GM18517 (cell line): Measurements from ENCODE around the gene PRSS8.

Source experiments
- ATAC-seq: cut with Tn5 transposase; IDR thresholded peaks from one replicate; pipeline ENCODE4 v1.9.1; 2021; ENCODE audit warnings: mild to moderate bottlenecking, moderate library complexity; ENCODE audit not compliant: unreplicated experiment

The PRSS8 gene

GRCh38 chr16:31129568-31130335, 5.8 kb downstream of the PRSS8 start:
- ATAC-seq: no peak

DNA sequence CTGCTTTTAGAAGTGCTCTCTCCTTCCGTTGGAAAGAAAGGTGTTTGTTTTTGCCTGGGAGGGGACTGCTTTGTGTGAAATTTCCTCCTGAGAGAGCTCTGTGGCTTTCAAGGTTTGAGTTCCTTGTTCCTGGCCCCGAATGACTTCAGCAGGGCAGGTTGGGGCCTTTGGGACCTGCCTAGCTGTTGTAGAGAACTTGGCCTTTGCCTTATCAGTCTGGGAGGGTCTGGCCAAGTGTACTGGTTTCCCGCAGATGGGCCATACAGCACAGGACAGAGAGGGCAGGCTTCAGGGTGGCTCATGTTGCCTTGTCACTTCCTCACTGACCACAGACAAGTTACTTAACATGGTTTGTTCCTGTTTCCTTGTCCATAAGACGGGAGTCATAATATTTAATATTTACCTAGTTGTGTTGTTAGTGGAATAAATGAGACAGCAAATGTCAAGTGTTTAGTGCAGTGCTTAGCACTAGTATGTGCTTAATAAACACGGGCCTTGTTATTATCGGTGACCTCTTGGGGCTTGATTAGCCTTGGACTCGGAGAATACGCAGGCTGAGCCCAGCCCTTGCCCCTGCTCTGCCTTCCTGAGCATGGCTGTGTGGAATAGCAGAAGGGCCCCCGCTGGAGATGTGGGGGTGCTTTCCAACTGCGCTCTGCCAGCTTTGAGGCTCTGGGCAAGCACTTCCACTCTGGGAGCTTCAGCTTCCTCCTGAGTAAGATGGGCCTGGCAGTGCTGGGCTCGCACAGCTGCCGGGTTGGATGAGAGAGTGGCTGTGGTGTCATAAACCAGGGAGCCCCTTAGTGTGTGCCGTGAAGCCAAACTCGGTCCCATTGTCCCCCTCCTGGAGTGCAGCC, 6.6 kb downstream of the PRSS8 start:
- no peak for ATAC-seq

GRCh38 chr16:31127182-31127581, 8.3 kb downstream of the PRSS8 start:
- no peak for ATAC-seq

- no peak for ATAC-seq
Observed at GRCh38 chr16:31125844-31126243, 9.7 kb downstream of the PRSS8 start.

- no peak for ATAC-seq
Observed at GRCh38 chr16:31120129-31120528, 15.4 kb downstream of the PRSS8 start.

- no peak for ATAC-seq
Observed at GRCh38 chr16:31118223-31119155, 17.0 kb downstream of the PRSS8 start.

DNA sequence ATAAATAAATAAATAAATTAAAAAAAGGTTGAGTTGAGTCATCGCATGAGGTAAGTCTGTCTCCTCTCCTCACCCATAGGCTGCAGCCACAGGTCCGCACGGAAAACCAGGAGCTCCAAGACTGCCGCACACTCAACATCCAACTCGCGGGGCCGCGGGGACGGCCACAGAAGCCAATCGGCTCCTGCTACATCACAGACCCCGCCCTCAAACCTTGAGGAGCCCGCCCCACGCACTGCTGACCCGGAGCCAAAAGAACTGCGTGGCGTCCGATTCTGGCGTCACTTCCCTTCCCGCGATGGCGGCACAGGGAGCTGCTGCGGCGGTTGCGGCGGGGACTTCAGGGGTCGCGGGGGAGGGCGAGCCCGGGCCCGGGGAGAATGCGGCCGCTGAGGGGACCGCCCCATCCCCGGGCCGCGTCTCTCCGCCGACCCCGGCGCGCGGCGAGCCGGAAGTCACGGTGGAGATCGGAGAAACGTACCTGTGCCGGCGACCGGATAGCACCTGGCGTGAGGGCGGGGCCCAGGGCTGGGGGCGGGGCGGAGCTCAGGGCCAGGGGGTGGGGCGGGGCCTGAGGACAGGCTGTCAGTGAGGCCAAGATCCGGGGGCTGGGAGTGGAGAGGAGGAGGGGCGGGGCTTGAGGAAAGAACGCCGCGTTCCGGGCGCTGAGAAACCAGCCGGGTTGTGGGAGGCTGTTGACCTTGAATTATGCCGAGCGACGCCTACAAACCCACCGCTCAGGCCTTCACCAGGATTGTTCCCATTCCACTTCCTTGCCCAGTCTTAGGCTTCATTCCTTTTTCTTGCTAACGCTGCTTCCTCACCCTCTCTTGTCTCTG, 17.9 kb downstream of the PRSS8 start, which contains the start of gene KAT8:
KAT8 (plus strand) TSS at position 281 of the 839 bp plus-strand sequence; CDS start at position 299, 18 bp downstream.
- peak; percentile 86 for ATAC-seq

DNA sequence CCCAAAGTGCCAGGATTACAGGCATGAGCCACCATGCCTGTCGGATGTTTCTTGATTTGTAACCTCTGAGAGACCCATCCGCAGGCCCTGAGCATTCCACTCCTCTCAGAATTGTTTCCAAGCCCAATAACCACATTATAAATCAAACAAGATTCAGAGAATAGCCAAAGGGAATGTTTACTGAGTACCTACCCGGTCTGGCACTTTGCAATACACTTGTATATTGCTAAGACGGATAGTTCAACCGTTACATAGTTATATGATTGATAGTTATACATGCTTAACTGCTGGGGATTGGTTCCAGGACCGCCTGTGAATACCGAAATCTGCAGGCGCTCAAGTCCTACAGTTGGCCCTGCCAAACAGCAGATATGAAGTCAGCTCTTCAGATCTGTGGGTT, 21.1 kb downstream of the PRSS8 start:
- no peak for ATAC-seq

DNA sequence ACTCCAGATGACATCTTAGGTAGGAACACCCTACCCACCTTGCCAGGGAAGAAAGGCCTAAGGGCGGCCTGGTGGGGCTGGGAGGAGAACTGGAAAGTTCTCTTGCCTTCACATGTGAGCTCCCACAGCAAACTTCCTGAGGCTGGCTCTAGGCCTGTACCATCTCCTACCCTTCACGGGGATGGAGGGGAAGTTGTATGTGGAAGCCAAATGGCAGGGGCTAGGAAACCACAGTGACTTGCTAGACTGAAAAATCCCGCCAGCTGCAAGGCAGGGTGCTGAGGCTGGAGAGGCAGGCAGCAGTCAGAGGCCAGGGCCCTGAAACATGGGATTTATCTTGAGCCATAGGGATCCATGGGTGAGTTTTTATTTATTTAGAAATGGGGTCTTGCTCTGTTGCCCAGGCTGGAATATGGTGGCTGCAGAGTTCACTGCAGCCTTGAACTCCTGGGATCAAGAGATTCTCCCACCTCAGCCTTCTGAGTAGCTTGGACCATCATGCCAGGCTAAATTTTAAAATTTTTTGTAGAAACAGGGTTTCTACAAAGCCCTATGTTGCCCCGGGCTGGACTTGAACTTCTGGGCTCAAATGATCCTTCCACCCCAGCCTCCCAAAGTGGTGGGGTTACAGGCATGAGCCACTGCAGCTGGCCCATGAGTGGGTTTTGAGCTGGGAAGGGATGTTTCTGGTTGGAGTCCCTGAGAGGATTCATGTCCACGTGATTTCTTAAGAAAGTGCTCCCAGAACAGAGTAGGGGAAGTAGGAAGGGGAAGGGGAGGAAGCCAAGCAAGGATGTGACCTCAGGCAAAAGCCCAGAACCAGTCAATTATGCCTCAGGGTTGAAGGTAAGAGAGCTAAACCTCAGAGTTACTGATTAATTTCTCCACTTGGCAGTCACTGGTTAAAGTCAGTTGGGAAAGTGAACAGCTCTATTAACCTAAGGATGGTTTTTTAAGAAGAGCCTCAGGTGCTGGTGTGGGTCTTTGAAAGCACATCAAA, 22.1 kb downstream of the PRSS8 start:
- ATAC-seq: no peak

DNA sequence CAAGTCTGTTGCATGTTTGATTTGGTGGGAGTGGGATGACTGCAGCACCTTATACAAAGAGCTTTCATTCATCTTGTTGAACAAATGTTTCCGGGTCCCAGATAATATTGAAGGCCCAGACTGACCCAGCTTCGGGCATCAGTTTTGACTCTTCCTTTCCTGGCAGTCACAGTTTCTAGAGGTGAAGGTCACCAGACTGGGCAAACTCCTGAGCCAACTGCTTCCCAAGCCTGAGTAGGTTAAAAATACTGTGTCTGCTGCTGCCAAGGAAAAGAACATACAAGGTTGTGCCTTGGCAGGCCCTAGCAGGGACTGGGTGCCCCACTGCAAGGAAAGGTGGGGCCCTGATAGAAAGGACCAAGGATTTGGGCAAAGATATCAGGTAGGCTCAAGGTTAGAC, 22.8 kb downstream of the PRSS8 start:
- ATAC-seq: no peak

DNA sequence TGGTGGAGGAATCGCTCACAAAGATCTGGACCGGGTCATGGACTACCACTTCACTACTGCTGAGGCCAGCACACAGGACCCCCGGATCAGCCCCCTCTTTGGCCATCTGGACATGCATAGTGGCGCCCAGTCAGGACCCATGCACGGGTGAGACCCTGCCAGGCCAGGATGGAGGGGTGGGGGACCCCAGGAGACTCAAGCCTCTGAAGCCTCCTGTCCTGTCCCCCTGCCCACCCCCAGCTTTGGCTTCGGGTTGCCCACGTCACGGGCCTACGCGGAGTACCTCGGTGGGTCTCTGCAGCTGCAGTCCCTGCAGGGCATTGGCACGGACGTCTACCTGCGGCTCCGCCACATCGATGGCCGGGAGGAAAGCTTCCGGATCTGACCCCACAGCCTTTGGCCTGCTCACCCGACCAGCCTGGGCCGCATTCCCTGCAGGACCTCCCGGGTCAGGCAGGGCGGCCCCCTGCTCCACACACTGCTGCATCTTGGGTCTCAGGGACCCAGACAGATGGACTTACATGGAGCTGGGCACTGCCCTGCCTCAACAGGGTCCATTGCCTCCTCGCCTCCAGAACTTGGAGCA, 23.6 kb downstream of the PRSS8 start:
- ATAC-seq: no peak

- no peak for ATAC-seq
Observed at GRCh38 chr16:31110106-31111034, 25.2 kb downstream of the PRSS8 start.

- ATAC-seq: no peak
Observed at GRCh38 chr16:31109622-31110021, 25.9 kb downstream of the PRSS8 start.

- ATAC-seq: no peak
Observed at GRCh38 chr16:31108794-31109558, 26.6 kb downstream of the PRSS8 start.

GRCh38 chr16:31108035-31108793, 27.3 kb downstream of the PRSS8 start, which contains the start of gene BCKDK:
Gene BCKDK, plus strand, starts transcription at chr16:31108386. Its CDS starts 838 bp downstream, at chr16:31109224.
- ATAC-seq: peak; percentile 72

GRCh38 chr16:31107465-31107867, 28.1 kb downstream of the PRSS8 start:
- ATAC-seq: peak; percentile 62
